DMS53 treated with DMSO at 0.1 percent for 48 hours (cell line): ENCODE results near the gene GTPBP2.
"Not testable (repeated sequence)": the region's sequence is repeated elsewhere in the genome, so short reads cannot be mapped to it uniquely, and the experiment has no call there.

Experiments
- DNase-seq: peaks from one replicate; lab custom pipeline; 2025; ENCODE audit not compliant: unreplicated experiment; lab: John Stamatoyannopoulos, UW

The GTPBP2 gene

DNA sequence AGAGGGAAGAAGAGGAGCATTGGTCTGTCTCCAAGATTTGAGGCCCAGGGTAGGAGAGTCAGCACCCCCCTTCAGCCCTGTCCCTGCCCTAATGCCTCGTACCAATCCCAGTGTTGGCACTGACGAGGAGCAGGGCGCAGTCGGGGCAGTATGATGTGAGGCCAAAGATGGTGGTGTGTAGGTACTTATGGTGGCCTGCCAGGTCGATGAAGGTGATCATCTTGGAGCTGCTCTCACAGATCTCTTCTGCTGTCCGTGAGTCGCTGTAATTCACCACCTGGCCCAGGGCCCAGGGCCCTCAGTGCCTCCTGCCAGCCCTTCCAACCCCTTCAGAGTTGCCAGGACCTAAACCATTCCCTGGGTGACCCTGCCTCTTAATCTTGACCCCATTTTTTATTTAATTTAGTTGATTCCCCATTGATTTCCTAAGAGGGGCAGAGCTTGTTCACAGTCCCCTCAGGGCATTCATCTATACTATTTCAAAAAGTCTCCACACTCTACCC, 4.2 kb downstream of the GTPBP2 start:
- DNase-seq: no peak

DNA sequence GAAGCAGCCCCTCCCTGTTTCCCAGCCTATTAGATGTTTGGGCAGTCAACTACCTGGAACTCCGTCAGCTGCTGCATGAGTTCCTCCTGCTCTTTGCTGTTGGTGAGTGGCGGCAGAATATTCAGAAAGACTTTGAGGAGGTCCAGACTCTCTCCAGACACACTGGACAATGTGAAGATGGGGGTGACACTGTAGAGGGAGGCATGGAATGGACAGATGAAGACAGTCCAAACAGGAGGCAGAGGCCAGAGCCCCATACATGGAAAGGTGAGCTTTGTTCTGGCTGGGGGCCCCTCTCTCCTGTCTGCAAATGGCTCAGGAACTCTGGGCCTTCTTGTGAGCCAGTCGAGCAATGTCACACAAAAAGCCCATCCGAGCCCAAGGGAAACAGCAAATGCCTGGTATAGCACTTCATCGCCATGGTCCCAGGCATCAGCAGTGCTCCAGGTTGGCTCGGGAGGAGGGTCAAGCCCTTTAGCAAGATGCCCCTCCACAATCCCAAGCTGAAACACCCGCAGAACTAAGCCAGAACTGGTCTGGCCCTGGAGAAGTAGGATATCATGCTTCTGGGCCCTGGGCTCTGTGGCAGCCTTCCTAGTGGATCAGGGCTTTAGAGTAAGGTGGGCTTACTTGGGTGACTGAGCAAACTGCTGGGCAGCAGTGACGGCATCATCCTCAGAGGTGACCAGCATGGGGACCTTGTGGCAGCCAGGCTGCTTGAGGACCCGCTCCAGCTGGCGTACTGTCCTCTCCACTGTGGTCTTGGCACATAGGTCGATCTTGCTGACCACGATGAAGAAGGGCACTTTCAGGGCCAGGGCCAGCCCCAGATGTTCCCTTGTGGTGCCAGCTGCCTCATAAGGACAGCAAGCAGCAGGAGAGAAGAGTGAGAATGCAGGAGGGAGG, 4.9 kb downstream of the GTPBP2 start:
- no peak for DNase-seq

DNA sequence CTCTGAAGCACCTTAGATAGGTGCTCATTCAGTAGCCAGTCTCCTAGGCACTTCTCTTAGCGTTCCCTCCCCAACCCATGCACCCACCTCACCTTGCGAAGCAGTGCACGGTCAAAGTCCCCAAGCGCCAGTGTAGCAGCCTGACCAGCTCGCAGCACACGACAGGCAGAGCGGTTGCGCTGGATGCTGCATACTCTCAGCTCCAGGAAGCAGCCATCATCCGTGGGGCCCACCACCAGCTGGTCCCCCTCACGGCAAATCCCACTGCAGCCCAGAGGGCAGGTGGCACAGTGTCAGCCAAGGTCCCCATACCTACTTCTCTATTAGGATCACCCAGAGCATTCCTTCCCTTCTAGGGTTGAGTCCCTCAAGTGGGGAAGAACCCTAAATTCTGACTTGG, 6.5 kb downstream of the GTPBP2 start:
- DNase-seq: no peak

DNA sequence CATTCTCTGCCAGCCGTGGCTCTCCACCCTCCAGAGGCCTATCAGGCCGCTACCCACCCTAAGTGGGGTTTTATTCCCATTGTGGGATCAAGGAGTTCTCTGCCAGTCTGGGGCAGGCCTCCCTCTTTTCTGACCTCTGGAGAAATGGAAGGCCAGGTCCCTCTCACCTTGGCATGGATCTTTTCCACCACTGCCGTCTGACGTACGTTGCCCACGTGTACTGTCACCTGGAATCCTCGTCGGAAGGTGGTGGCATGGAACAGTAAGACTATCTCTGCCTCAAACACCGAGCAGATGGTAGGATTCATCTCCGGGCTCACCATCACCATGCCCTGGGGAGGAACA, 7.3 kb downstream of the GTPBP2 start:
- DNase-seq: no peak

DNA sequence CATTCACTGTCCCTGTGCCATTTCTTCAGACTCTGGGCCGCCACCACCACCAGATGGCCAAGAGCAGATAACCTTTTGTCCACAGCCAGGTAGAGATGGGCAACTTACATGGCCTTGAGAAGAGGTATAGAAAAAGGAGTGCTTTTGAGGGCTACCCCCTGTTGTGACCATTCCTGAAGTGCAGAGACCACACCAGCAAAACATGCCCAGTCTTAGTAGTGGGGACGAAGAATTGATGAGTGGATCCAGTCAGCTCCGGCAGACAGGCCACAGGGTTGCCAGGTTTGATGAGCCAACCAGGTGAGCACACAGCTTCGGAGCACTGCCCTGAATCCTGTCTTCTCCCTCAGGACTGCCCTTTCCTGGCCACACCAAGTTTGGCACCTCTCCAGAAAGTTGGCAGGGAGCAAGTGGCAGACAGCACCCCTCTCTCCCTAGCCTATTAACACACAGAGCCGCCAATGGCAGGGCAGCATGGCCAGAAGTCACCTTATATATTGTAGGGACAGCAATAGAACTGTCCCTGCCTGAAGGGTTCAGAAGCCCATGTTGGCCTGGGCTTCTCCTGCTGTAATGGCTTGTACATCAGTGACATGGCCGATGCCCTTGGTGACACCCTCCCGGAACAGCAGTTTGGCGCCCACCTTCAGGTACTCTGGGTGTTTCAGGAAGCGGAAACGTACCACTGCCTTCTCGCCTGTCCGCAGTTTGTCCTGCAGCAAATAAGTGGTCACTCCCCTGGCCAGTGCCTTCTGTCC, 7.8 kb downstream of the GTPBP2 start:
- DNase-seq: no peak

DNA sequence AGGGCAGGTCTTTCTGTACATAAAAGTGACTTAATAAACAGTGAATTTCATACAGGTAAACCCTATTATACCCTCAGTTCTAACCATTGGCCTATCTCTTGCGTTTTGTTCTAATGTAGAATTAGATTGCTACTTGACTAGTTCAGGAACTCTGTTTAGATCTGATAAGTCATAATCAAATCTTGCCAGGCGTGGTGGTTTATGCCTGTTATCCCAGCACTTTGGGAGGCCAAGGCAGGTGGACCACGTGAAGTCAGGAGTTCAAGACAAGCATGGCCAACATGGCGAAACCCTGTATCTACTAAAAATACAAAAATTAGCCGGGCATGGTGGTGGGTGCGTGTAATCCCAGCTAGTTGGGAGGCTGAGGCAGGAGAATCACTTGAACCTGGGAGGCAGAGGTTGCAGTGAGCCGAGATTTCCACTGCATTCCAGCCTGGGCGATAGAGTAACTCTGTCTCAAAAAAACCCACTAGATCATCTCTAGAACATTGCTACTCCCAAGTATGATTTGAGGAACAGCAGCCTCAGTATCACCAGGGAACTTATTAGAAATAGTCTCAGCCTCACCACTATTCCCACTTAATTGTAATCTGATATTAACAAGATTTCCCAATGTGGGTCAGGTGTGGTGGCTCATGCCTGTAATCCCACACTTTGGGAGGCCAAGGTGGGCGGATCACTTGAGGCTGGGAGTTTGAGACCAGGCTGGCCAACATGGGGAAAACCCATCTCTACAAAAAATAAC, 12.2 kb downstream of the GTPBP2 start:
- DNase-seq: no peak

DNA sequence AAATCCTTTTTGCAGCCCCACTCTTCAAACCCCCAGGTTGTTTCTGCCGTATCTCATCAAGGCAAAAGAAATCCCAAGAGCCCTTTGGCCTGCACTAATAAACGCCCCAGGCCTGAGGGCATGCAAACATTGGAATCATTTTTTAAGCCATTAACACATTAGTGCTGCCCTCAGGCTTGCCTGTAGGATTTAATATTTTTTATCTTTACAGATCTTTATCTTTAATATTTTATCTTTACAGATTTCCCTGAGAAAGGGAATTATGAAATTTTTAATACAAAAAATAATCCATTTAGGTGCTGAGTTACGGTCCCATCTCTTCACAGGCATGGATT, 14.7 kb downstream of the GTPBP2 start:
- no peak for DNase-seq

DNA sequence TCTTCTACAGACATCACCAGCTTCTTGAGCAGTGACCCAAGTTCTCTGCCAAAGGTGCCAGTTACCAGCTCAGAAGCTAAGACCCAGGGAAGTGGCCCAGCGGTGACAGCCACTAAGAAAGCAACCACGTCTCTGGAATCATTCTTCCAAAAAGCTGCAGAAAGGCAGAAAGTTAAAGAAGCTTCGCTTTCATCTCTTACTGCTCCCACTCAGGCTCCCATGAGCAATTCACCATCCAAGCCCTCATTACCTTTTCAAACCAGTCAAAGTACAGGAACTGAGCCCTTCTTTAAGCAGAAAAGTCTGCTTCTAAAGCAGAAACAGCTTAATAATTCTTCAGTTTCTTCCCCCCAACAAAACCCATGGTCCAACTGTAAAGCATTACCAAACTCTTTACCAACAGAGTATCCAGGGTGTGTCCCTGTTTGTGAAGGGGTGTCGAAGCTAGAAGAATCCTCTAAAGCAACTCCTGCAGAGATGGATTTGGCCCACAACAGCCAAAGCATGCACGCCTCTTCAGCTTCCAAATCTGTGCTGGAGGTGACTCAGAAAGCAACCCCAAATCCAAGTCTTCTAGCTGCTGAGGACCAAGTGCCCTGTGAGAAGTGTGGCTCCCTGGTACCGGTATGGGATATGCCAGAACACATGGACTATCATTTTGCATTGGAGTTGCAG, 15.2 kb downstream of the GTPBP2 start:
- no peak for DNase-seq

DNA sequence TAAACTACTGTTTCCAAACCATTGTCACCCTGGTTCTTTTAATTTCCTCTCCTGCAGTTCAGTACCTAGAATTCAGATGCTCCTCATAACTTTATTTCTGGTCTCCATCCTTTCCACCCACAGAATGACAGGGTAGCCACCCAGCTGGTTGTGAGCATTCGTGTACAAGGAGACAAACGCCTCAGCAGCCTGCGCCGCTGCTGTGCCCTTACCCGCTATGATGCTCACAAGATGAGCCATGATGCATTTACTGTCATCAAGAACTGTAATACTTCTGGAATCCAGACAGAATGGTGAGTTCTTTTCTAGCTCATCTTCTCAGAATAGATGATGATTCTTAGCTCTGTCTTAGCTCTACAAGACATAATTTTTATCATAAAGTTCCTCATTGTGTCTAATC, 18.6 kb downstream of the GTPBP2 start:
- DNase-seq: no peak

DNA sequence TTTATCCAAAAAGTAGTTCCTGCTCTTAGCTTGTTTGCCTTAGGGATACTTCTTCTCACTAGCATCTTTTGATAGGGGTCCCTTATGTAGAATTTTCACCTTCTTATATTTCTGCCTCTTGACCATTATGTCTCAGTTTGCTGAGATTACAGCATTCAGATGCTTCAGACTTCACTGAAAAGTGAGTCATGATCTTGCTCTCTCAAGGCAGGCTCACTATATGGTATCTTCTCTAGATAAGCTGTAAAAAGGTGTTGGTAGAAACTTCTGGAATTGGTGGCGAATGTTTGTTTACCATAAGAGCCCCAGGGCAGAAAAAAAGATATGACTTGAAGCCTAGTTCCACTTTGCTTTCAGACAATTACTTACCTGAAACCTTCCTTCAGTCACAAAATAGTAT, 19.7 kb downstream of the GTPBP2 start:
- no peak for DNase-seq

DNA sequence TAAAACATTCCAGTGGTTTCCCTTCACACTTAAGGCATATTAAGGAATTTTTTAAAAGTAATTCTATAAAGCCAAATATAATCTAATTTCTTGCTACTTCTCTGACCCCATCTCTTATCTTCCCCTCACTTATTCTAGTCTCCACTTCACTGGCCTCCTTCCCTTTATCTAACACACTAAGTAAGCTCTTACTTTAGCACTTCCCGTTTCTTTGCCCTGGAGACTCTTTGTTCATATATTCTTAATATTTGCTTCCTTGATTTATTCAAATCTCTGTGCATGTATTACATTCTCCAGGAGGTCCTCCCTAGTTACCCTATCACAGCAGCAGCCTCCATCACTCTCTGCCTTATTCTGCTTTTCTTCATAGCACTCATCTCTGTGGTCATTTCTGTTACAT, 20.3 kb downstream of the GTPBP2 start:
- DNase-seq: no peak

DNA sequence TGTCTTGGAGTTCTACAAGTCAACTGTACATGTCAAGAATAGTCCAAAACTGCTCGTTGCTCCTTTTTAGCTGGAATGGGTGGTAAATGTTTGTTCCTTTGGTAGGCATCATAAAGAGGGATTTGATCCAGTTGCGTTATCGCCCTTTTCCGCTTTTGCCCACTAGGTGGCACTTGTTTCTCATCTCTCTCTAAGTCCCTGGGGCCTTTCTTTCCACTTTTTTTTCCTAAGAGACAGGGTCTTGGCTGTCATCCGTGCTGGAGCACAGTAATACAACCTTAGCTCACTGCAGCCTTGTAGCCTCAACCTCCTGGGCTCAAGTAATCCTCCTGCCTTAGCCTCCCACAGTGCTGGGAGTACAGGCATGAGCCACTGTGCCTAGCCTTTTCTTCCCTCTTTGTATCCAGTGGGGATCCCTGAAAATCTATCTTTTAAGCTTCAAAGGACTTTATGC, 20.7 kb downstream of the GTPBP2 start:
- peak; percentile 73 for DNase-seq

DNA sequence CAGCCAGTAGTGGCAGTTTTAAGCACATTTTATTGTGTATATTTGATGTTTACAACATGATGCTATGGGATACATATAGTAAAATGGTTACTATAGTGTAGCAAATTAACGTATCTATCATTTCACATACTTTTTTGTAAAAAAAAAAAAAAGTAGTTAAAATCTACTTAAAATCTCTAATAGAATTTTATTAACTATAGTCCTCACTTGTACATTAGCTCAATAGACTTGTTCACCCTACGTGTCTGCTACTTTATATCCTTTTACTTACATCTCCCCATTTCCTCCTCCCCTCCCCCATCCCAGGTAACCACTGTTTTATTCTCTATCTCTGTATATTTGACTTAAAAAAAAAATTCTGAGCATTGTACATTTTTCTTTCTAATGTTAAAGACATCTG, 23.0 kb downstream of the GTPBP2 start:
- DNase-seq: no peak

DNA sequence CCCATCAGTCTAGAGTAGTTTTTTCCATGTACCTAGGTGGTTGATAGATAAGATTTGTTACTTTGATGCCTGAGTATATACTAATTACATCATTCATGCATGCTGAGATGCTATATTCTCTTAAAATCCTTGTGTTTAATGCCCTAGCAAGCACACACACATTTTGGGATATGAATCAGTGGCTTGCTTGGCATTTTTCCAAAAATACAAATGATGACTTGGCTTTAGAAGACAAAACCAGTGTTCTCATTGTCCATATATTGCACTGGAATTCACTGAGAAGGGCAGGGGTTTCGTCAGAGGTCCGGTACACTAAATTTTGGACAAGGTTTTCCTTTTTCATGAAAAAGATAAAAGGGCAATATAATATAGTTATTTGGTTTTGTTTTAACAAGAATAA, 24.9 kb downstream of the GTPBP2 start:
- DNase-seq: no peak

DNA sequence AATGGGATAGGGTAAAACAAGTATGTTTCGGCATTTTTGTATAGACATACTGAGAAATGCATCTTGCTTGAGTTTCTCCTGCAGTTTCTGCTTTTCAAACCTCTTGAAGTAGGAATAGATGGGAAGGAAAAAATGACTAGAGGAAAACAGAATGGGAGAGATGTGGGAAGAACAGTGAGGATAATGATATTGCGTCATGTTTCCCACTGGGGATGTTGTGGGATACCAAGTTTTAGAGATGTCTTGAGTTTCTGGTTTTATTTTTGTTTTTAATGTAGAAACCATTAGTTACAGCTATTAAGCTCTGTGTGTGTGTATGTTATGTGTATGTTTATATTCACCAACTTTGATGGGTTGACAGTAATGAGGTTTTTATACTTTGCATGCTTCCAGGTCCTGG, 28.5 kb downstream of the GTPBP2 start:
- DNase-seq: no peak

DNA sequence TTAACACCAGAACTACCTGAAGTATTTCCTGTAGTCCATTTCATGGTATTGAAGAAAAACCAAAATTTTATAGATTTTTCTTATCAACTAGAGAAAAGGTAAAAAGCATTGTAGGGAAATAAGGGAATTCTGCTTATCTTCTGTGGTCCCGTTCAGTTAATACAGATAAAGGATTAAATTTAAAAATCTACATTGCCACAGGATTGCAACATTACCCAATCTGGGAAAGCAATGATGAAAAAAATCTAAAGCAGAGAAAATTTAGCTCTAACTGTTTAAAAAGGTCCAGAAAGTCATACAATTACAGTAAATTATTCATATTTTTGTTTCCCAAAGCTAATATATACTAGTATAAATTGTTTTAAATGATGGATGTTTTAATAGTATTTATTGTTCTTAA, 35.1 kb downstream of the GTPBP2 start:
- DNase-seq: no peak

DNA sequence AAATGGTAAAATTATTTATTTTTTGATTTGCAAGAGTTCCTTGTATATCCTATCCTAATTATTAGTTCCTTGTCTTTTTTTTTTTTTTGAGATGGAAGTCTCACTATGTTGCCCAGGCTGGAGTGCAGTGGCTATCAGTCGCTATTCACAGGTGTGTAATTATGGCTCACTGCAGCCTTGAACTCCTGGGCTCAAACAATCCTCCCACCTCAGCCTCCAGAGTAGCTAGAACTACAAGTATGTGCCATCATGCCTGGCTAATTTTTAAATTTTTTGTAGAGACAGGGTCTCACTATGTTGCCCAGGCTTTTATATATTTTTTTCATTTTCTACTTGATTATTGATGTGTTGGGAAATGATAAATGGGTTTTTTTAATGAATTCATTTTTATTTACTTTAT, 39.5 kb downstream of the GTPBP2 start:
- not testable (repeated sequence) for DNase-seq

DNA sequence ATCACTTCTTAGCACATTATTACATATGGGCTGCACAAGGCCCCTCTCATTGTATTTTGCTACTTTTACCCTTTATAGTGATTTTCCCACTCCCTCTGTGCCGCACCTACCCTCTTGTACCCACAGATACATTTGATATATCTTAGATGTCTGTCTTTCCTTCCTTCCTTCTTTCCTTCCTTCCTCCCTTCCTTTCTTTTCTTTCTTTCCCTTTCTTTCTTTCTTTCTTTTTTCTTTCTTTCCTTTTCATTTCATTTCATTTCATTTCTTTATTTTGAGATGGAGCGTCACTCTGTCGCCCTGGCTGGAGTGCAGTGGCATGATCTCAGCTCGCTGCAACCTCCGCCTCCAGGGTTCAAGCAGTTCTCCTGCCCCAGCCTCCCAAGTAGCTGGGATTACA, 40.9 kb downstream of the GTPBP2 start:
- no peak for DNase-seq

DNA sequence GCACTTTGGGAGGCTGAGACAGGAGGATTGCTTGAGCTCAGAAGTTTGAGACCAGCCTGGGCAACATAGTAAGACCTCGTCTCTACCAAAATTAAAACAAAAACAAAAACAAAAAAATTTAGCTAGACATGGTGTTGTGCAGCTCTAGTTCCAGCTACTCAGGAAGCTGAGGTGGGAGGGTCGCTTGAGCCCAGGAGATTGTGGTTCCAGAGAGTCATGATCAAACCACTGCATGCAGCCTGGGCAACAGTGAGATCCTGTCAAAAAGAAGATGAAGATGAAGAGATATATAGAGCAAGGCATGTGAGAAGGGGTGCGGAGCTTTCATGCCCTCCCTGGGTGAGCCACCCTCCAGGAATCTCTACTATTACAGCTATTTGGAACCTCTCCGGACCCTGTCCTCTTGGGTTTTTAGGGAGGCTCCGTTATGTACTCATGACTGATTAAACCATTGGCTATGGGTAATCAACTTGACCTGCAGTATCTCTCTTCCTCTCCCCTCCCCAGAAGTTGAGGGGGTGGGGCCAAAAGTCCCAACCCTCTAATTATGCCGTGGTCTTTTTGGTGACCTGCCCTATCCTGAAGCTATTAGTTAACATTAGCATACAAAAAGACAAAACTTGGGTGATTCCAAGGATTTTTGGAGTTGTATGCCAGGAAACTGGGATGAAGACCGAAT, 44.0 kb downstream of the GTPBP2 start:
- DNase-seq: no peak

DNA sequence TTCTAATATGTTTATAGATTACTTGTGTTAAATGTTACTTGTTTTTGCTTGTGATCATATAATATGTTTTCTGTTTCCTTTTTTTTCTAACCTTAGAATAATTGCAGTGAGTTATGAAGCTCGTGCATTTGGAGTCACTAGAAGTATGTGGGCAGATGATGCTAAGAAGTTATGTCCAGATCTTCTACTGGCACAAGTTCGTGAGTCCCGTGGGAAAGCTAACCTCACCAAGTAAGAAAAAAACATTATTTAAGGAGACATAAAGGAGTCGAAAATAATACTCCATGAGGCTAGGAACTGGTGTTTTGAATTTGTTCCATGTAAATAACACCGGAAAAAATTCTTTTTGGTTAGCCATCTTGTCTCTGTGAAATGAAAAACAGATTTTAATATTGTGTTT, 46.2 kb downstream of the GTPBP2 start:
- DNase-seq: no peak

DNA sequence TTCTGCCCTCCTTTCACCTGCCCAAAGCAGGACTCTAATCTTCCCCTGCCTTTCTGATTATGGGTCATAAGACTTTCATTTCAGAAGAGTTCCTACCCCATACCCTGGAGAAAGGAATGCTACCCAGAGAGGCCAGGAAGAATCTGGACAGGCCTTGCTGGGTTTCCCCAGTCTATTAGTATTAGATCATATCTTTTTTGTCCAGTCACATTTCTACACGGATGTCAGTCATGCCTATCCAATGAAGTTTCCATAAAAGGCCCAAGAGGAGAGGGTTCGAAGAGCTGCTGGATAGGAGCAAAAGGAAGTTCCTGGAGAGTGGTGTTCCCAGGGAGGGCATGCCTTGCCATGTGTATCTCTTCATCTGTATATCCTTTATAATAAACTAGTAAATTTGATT, 49.9 kb downstream of the GTPBP2 start:
- DNase-seq: no peak
